ENCODE measurements around the gene KRTAP10-6.

KRTAP10-6 gene

DNA sequence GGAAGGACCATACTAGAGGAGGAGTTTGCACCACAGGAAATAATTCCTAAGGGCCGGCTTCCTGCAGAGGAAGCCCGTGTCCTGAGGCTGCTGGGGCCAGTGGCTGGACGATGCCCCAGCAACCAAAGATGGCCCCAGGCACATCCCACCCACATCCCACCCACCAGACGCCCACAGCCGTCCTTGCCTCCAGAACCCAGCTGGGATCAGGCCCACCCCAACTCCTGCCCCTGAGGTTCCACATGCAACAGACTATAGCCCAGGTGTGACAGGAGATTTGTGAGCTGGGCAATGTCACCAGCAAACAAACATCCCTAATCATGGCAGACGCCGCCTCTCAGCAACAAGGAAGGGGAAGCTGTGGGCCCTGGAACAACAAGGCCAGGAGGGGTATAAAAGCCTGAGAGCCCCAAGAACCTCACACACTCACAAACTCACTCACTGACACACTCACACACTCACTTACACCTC is 34.4 kb upstream of the KRTAP10-6 start, which contains the start of gene KRTAP10-9:
TSS of gene KRTAP10-9 (plus strand) at position 421 of the 471 bp plus-strand sequence. CDS start 79 bp downstream, outside the sequence.
- Mint-ChIP-seq H3K4me1 (ENCODE audit: low read depth) (peaks cover 6% of the 10 kb centered on the region), H3K4me3 (no peak within 1 kb of the TSS), H3K36me3 (ENCODE audit: low read depth) (peaks cover 28% of the 10 kb centered on the region), H3K27ac (no peak within 1 kb of the TSS), H3K27me3 (ENCODE audit: low read depth) (peaks cover 29% of the 10 kb centered on the region), H3K9me3 (peaks cover 55% of the 10 kb centered on the region)

DNA sequence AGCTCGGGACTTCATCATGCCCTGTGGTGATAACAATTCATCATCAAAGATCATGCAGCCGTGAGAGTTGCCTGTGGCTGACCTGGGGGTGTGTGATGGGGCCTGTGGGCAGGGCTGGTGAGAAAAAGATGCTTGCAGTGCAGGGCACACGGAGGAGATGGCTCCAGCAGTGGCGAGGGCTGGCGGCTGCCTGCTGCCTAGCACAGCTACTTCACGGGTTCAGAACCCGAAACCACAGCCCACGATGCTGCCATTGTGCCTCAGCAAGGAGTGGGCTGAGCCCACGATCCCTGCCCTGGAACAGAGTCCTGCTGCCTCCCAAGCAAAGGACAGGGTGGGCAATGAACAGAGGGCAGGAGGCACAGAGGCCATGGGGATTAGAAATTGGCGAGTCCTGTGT is 34.0 kb upstream of the KRTAP10-6 start:
- no peak overlapping the region for H3K27ac Mint-ChIP-seq
- peaks cover 25% of the 10 kb centered on the region for H3K36me3 Mint-ChIP-seq (ENCODE audit: low read depth)
- H3K4me3 Mint-ChIP-seq: no peak overlapping the region
- peaks cover 26% of the 10 kb centered on the region for H3K27me3 Mint-ChIP-seq (ENCODE audit: low read depth)
- H3K4me1 Mint-ChIP-seq (ENCODE audit: low read depth): peaks cover 6% of the 10 kb centered on the region
- H3K9me3 Mint-ChIP-seq: peaks cover 51% of the 10 kb centered on the region

DNA sequence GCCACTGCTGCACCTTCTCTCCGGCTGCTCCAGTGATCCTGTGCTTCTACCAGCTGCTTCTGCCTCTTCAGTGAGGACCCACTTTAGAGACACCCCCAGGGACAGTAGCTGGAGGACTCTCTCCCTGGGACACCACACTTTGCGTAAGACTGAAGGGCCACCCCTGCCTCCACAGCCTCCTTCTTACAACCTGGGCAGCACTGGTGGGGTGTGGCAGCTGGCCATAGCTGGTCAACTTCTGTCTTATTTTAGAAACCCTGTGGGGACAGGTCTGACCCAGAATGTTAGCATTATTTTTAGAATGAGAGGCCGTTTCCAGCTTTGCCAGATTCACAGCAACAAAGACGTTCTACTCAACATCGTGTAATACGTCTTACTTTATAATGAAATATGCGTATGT is 33.5 kb upstream of the KRTAP10-6 start:
- Mint-ChIP-seq H3K27me3 (ENCODE audit: low read depth) (peaks cover 28% of the 10 kb centered on the region), H3K27ac (no peak overlapping the region), H3K4me1 (ENCODE audit: low read depth) (peaks cover 7% of the 10 kb centered on the region), H3K36me3 (ENCODE audit: low read depth) (peaks cover 24% of the 10 kb centered on the region), H3K4me3 (no peak overlapping the region), H3K9me3 (peaks cover 48% of the 10 kb centered on the region)

DNA sequence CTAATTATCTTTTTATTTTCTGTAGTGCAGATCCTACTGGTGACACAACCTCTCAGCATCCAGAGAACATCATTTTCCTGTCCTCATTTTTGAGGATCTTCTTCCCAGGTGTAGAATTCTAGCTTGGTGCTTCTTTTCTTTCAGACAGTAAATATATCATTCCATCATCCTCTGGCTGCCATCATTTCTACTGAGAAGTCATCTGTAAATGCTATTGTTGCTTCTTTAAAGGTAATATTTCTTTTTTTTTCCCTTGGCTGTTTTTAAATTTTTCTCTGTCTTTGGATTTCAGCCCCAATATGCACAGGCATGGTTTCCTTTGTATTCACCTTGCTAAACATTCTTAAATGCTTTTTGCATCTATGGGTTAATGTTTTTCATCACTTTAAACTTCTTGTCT is 31.3 kb upstream of the KRTAP10-6 start:
- peaks cover 36% of the 10 kb centered on the region for H3K36me3 Mint-ChIP-seq (ENCODE audit: low read depth)
- H3K27me3 Mint-ChIP-seq (ENCODE audit: low read depth): peaks cover 20% of the 10 kb centered on the region
- no peak overlapping the region for H3K27ac Mint-ChIP-seq
- H3K9me3 Mint-ChIP-seq: peaks cover 57% of the 10 kb centered on the region
- H3K4me3 Mint-ChIP-seq: no peak overlapping the region
- H3K4me1 Mint-ChIP-seq (ENCODE audit: low read depth): peaks cover 17% of the 10 kb centered on the region

DNA sequence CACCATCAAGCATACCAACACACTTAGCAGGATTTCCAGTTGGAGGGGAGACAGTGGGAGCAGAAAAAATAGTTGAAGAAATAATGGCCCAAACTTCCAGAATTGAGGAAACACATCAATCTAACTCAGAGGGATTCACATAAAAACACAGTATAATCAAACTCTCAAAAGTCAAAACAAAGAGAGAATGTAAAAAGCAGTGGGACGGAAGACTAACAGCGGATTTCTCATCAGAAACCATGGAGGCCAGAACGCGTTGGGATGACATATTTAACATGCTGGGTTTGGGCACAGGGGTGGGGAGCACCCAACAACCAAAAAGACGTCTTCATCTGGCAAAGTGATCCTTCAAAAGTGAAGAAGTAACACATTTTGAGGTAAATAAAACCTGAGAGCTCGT is 27.6 kb upstream of the KRTAP10-6 start:
- H3K4me1 Mint-ChIP-seq (ENCODE audit: low read depth): peaks cover 26% of the 10 kb centered on the region
- no peak overlapping the region for H3K27ac Mint-ChIP-seq
- H3K9me3 Mint-ChIP-seq: peaks cover 58% of the 10 kb centered on the region
- H3K27me3 Mint-ChIP-seq (ENCODE audit: low read depth): peaks cover 20% of the 10 kb centered on the region
- H3K4me3 Mint-ChIP-seq: peak overlapping the region; percentile 21
- H3K36me3 Mint-ChIP-seq (ENCODE audit: low read depth): peaks cover 37% of the 10 kb centered on the region

DNA sequence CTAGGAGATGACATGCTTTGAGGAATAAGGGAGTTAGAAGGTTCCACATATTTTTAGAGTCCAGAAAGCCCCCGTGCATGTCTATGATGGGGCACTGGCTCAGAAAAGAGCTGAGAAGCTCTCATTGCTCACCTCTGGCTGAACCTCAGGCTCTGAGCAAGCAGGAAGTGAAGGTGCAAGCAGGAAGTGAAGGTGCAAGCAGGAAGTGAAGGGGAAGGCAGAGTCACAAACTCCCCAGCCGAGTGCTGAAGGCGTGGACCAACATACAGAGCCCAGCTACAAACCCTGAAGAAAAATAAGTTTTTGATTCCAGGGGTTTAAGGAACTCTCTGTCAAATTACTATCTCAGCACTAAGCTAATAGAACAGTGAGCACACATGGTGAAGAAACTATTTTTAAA is 26.6 kb upstream of the KRTAP10-6 start:
- peak overlapping the region; percentile 57 for H3K4me3 Mint-ChIP-seq
- peak overlapping the region; percentile 87 for H3K27ac Mint-ChIP-seq
- peaks cover 33% of the 10 kb centered on the region for H3K36me3 Mint-ChIP-seq (ENCODE audit: low read depth)
- peaks cover 48% of the 10 kb centered on the region for H3K9me3 Mint-ChIP-seq
- H3K4me1 Mint-ChIP-seq (ENCODE audit: low read depth): peaks cover 28% of the 10 kb centered on the region
- H3K27me3 Mint-ChIP-seq (ENCODE audit: low read depth): peaks cover 13% of the 10 kb centered on the region

DNA sequence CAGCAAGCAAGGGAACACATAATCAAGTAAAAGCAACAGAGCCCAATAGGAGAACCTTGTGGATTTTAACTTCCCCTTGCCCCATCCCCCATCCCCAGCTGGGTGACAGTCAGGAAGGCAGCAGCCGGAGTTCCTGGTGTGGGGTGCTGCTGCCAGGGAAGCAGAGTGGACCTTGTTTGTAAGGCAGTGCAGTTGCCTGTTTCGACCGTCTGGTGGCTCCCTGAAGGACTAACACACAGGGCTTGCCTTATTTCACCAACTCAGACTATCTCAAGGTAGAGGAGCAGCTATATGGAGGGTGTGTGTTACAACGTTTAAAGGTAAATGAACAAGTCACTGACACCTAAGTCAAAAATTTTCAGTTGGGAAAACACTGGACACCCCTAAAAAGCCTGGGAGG is 26.2 kb upstream of the KRTAP10-6 start:
- peaks cover 31% of the 10 kb centered on the region for H3K36me3 Mint-ChIP-seq (ENCODE audit: low read depth)
- no peak overlapping the region for H3K4me3 Mint-ChIP-seq
- peak overlapping the region; percentile 87 for H3K27ac Mint-ChIP-seq
- peaks cover 28% of the 10 kb centered on the region for H3K4me1 Mint-ChIP-seq (ENCODE audit: low read depth)
- H3K27me3 Mint-ChIP-seq (ENCODE audit: low read depth): peaks cover 11% of the 10 kb centered on the region
- H3K9me3 Mint-ChIP-seq: peaks cover 44% of the 10 kb centered on the region

DNA sequence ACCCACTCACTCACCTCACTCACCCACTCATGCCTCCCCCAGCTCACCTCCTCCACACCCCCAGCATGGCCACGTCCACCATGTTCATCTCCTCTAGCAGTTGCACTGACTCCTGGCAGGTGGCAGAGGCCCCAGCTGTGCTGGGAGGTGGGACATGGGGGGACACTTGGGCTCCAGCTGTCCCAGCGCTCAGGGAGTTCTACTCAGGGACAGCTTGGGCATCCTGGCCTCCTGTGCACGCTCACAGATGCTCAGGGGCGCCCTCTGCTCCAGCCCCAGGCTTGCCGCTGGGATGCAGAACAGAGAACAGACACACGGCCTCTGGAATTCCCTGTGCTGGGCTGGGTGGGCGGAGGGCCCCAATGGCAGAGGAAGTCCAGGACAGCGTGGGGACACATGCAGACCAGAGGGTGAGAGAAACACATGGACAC is 24.8 kb upstream of the KRTAP10-6 start:
- Mint-ChIP-seq H3K4me3 (no peak overlapping the region), H3K27ac (no peak overlapping the region), H3K27me3 (ENCODE audit: low read depth) (peaks cover 4% of the 10 kb centered on the region), H3K4me1 (ENCODE audit: low read depth) (peaks cover 28% of the 10 kb centered on the region), H3K36me3 (ENCODE audit: low read depth) (peaks cover 28% of the 10 kb centered on the region), H3K9me3 (peaks cover 30% of the 10 kb centered on the region)

DNA sequence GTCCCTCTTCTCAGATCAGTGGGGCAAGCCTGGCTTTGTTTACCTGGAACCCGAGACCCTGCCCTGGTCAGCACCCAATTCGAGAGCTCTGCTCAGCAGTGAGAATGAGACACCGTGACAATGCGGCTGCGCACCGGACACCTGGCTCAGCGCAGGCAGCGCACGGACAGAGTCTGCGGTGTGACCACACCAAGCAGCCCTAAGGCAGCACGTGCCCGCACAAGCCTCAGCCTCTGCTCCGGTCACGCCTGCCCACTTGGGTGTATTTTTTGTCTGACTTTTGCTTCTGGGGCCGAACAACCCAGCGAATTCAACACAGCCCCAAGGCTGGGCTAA is 24.3 kb upstream of the KRTAP10-6 start:
- no peak overlapping the region for H3K4me3 Mint-ChIP-seq
- H3K36me3 Mint-ChIP-seq (ENCODE audit: low read depth): peaks cover 26% of the 10 kb centered on the region
- H3K27ac Mint-ChIP-seq: no peak overlapping the region
- H3K27me3 Mint-ChIP-seq (ENCODE audit: low read depth): peaks cover 4% of the 10 kb centered on the region
- peaks cover 28% of the 10 kb centered on the region for H3K4me1 Mint-ChIP-seq (ENCODE audit: low read depth)
- H3K9me3 Mint-ChIP-seq: peaks cover 28% of the 10 kb centered on the region

DNA sequence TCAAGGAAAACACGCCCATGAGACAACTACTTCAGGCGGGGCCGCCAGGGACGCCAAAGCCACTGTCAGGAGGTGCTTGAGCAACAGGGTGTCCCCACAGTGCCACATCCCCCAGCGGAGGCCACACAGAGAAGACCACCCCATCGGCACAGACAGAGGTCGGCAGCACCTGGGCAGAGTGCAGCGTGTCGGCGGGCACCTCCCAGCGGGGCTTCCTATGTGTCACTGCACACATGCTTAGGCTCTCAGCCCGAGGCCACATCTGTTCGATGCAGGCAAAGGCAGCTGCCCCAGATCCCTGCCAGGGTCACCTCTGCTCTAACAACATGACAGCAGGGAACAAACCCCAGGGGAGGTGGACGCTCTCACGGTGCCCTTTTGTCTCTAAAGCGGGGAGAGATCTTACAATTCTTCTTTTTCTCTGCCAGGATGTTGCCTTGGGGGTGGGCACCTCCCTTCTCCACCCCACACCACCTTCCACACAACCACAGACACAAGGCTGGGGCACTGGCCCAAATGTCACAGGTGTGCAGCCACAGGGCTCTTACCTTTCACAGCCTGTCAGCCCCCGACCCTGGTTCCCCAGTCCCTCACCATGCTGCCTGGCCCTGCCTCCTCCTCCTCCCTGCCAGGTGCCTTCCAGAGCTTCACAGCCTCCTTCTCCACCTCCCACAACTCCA is 23.7 kb upstream of the KRTAP10-6 start:
- Mint-ChIP-seq H3K27ac (no peak overlapping the region), H3K27me3 (ENCODE audit: low read depth) (peaks cover 4% of the 10 kb centered on the region), H3K9me3 (peaks cover 33% of the 10 kb centered on the region), H3K4me1 (ENCODE audit: low read depth) (peaks cover 28% of the 10 kb centered on the region), H3K36me3 (ENCODE audit: low read depth) (peaks cover 26% of the 10 kb centered on the region), H3K4me3 (no peak overlapping the region)

DNA sequence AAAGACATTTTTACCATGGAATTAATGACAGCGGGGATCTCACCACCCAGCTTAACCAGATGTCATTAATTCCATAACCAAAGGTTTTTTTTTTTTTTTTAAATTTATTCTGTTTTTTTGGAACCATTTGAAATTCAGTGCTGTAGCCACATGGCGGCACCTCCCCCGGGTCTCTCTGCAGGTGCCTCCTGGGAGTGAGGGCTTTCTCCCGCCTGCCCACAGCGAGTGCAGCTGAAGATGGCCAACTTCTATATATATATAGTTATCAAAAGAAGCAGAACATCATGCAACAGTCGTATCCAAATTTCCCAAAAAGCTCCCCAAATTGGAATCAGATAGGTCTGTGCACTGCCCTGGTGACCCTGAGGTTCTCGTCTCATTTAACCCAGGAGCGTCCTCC is 23.2 kb upstream of the KRTAP10-6 start:
- Mint-ChIP-seq H3K27ac (no peak overlapping the region), H3K4me1 (ENCODE audit: low read depth) (peaks cover 25% of the 10 kb centered on the region), H3K36me3 (ENCODE audit: low read depth) (peaks cover 25% of the 10 kb centered on the region), H3K9me3 (peaks cover 34% of the 10 kb centered on the region), H3K4me3 (no peak overlapping the region), H3K27me3 (ENCODE audit: low read depth) (no peaks in the 10 kb centered on the region)

DNA sequence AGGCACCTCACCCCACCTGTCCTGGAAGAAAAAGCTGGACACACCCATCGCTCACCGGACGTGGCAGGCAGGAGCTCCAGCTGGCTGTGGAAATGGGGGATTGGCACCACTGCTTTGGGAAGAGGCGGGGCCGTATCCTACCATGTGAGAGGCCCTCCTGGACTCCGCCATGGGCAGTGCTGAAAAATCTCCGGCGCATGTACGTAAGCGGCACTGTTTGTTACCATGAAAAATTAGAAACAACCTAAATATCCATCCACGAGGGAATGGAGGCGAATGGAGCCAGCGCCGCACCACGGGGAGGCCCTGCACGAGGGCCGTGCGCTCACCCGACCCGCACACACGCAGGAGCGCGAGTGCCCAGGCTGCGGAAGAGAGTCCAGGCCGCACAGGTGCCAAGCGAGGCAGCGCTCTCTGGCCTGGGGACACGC is 22.7 kb upstream of the KRTAP10-6 start:
- Mint-ChIP-seq H3K4me1 (ENCODE audit: low read depth) (peaks cover 25% of the 10 kb centered on the region), H3K36me3 (ENCODE audit: low read depth) (peaks cover 22% of the 10 kb centered on the region)

DNA sequence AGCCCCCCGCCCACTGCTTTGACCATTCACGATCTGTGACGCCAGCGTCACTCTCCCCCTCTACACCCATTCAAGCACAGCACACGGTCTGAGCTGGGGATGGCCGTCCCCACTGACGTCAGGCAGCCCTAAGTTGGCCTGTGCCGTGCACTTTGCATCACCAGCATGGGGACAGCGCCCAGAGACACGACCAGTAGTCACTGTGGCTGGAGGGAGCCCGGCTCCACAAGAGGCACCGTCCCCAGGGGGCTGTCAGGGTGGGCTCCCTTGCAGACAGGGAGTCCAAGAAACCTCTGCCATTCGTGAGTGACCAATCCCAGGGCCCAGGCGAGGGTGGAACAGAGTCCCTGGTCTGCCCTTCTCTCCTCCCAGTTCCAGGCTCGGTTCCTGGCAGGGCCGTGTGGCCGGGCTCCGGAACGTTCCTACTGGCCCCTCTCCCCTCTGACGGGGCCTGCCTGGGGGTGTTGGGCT is 21.9 kb upstream of the KRTAP10-6 start:
- H3K4me1 Mint-ChIP-seq (ENCODE audit: low read depth): peaks cover 17% of the 10 kb centered on the region
- H3K9me3 Mint-ChIP-seq: peaks cover 35% of the 10 kb centered on the region
- H3K27me3 Mint-ChIP-seq (ENCODE audit: low read depth): no peaks in the 10 kb centered on the region
- no peak overlapping the region for H3K4me3 Mint-ChIP-seq
- H3K36me3 Mint-ChIP-seq (ENCODE audit: low read depth): peaks cover 17% of the 10 kb centered on the region
- no peak overlapping the region for H3K27ac Mint-ChIP-seq

More for the DNA sequence above, 22.7 kb upstream of the KRTAP10-6 start:
- no peaks in the 10 kb centered on the region for H3K27me3 Mint-ChIP-seq (ENCODE audit: low read depth)
- no peak overlapping the region for H3K4me3 Mint-ChIP-seq
- H3K27ac Mint-ChIP-seq: no peak overlapping the region
- H3K9me3 Mint-ChIP-seq: peaks cover 35% of the 10 kb centered on the region

DNA sequence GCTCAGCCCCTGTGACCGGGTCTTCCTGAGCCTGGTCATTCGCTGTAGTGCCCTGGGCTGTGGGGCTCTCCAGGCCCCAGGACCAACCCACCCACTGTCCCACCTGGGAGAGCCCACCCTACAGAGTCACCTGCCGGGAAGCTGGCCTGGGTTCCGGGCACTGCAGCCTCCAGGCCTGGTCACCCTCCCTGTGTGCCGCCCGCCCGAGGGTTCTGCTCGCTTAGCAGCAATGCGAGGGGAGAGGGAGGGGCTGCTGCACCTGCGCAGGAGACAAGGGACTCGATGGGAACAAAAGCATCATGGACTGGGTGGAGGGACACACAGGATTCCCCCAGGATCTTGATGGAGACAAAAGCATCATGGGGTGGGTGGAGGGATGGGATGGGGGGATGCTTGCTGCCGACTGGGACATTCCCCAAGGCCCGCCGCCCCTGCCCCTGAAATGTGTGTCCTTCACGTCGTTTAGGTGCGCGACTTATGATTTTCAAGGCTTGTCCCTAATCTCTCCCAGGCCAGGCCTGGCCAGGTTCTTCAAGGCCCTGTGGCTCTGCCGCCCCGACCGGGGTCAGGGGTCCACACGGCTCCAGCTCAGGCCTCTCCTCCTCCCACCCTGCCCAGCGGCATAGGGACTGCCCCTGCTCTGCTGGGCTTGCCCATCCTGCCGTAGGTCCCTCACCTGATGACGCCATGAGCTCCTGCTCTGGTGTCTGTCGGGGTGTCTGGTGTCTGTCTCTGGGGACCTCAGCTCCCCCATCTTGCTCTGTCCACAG is 21.3 kb upstream of the KRTAP10-6 start:
- Mint-ChIP-seq H3K9me3 (peaks cover 35% of the 10 kb centered on the region), H3K36me3 (ENCODE audit: low read depth) (peaks cover 11% of the 10 kb centered on the region), H3K4me3 (no peak overlapping the region), H3K27ac (no peak overlapping the region), H3K27me3 (ENCODE audit: low read depth) (no peaks in the 10 kb centered on the region), H3K4me1 (ENCODE audit: low read depth) (peaks cover 11% of the 10 kb centered on the region)
